Body of pancreas (tissue), 4 donors: ENCODE data around the gene SHF. TPM values are rescaled to one million over a fixed set of nuclear protein-coding genes. Genes with fewer than 3 reads are reported as not detected.

Experiments used
- ATAC-seq: fragments of 150-250 bp; one replicate; pipeline ENCODE4 v1.9.1; 2016
- DNase-seq, 4 donors: peaks; one replicate each; pipeline ENCODE4 v3.0.0-alpha.2; 2019
- H3K27ac ChIP-seq, 4 donors: fragments of 200-600 bp; sonication (generic); 1 replicate in 3 of 4; 2 replicates in 1 of 4; pipeline versions ENCODE4 v1.5.1 to v1.6.1; 2016 to 2019; ENCODE audit warnings: mild to moderate bottlenecking in 1 of 4, mixed read lengths in 1 of 4, moderate library complexity in 1 of 4
- H3K27me3 ChIP-seq, 2 donors: fragments of 200-600 bp; sonication (generic); one replicate each; pipeline ENCODE4 v1.6.0; 2016; ENCODE audit warnings: mild to moderate bottlenecking in 1 of 2
- H3K36me3 ChIP-seq, 2 donors: fragments of 200-600 bp; sonication (generic); replicated peaks in 1 of 2; 2 replicates each; pipeline ENCODE4 v1.5.1; 2016; ENCODE audit warnings: low read depth in 2 of 2; ENCODE audit not compliant: insufficient read depth in 1 of 2
- H3K4me1 ChIP-seq: fragments of 200-600 bp; sonication (generic); one replicate; pipeline ENCODE4 v1.6.0; 2016
- H3K4me3 ChIP-seq, 2 donors: fragments of 200-600 bp; sonication (generic); 1 replicate in 1 of 2; 2 replicates in 1 of 2; pipeline ENCODE4 v1.5.1; 2016 to 2019
- H3K9me3 ChIP-seq, 3 donors: fragments of 200-600 bp; sonication (generic); 1 replicate in 2 of 3; 2 replicates in 1 of 3; pipeline ENCODE4 v1.5.1; 2016
- CTCF ChIP-seq, 7 experiments: fragments of 450-650 bp in 4 of 7; fragments of 200-600 bp in 3 of 7; sonication (generic) in 3 of 7; IDR thresholded peaks; one replicate each; pipeline ENCODE4 v1.5.1; 2016 to 2019; ENCODE audit warnings: antibody characterized with exemption in 7 of 7
- POLR2A ChIP-seq, 3 donors: fragments of 450-650 bp; IDR thresholded peaks; one replicate each; pipeline ENCODE4 v1.6.1; 2016; ENCODE audit warnings: antibody characterized with exemption in 3 of 3, mild to moderate bottlenecking in 2 of 3
- WGBS, 2 donors: methylation state at CpG; one replicate each; pipeline ENCODE4 v1.1.5; 2017; 5-methylcytosine and 5-hydroxymethylcytosine counted together
- intact Hi-C: fragments of 100-400 bp; cut with DNase I; formaldehyde crosslinking; loops from one replicate; pipeline ENCODE4 v1.15.1; 2023
- total RNA-seq, 2 donors: library from RNA; depleted of rRNA; stranded (reverse); fragments of >200 nt; gene quantifications; one replicate each; pipeline ENCODE4 v1.1.0, GENCODE V29; 2016

SHF gene
- total RNA-seq, 2 donors from 2014 or later, result 2.0 to 2.9 TPM

- Histone ChIP-seq H3K27ac (no peak overlapping the region), H3K4me1 (no peaks in the 10 kb centered on the region), H3K9me3 (no peaks in the 10 kb centered on the region), H3K27me3 (no peaks in the 10 kb centered on the region), H3K36me3 (no peaks in the 10 kb centered on the region), H3K4me3 (no peak overlapping the region)
- WGBS, 2 donors, result 73 to 94% methylated on average over 8 of the region's 8 CpGs
- DNase-seq (no peak), ATAC-seq (no peak)
- TF ChIP-seq POLR2A (IDR thresholded peaks at IDR 0.05) (no peak), CTCF (IDR thresholded peaks at IDR 0.05) (no peak)
- intact Hi-C loops, result no loop called here
Observed at GRCh38 chr15:45155739-45156138, 32.0 kb downstream of the SHF start.

GRCh38 chr15:45151998-45152828, 35.6 kb downstream of the SHF start:
- ATAC-seq, result no peak
- no peak for TF ChIP-seq POLR2A (IDR thresholded peaks at IDR 0.05)
- no peak for TF ChIP-seq CTCF (IDR thresholded peaks at IDR 0.05)
- Histone ChIP-seq H3K27me3 (no peaks in the 10 kb centered on the region), H3K4me1 (no peaks in the 10 kb centered on the region), H3K36me3 (no peaks in the 10 kb centered on the region), H3K27ac (no peak overlapping the region), H3K9me3 (no peaks in the 10 kb centered on the region), H3K4me3 (no peak overlapping the region)
- intact Hi-C loops, result no loop called here
- DNase-seq, result no peak
- 94 to 95% methylated on average over 36 of the region's 36 CpGs for WGBS, 2 donors

GRCh38 chr15:45150997-45151396, 36.8 kb downstream of the SHF start:
- no peak for ATAC-seq
- no peaks in the 10 kb centered on the region for H3K9me3 ChIP-seq
- H3K36me3 ChIP-seq, result no peaks in the 10 kb centered on the region
- no peak overlapping the region for H3K27ac ChIP-seq
- intact Hi-C loops, result no loop called here
- no peak overlapping the region for H3K4me3 ChIP-seq
- no peak for DNase-seq
- TF ChIP-seq CTCF (IDR thresholded peaks at IDR 0.05) (no peak), POLR2A (IDR thresholded peaks at IDR 0.05) (no peak)
- H3K4me1 ChIP-seq, result no peaks in the 10 kb centered on the region
- WGBS, 2 donors, result 80 to 92% methylated on average over 2 to 6 of the region's 6 CpGs
- H3K27me3 ChIP-seq, result no peaks in the 10 kb centered on the region

GRCh38 chr15:45150481-45150880, 37.3 kb downstream of the SHF start:
- ATAC-seq (no peak), DNase-seq (no peak)
- Histone ChIP-seq H3K27ac (no peak overlapping the region), H3K36me3 (no peaks in the 10 kb centered on the region), H3K4me1 (no peaks in the 10 kb centered on the region), H3K27me3 (no peaks in the 10 kb centered on the region), H3K4me3 (no peak overlapping the region), H3K9me3 (no peaks in the 10 kb centered on the region)
- intact Hi-C loops, result no loop called here
- TF ChIP-seq CTCF (IDR thresholded peaks at IDR 0.05) (no peak), POLR2A (IDR thresholded peaks at IDR 0.05) (no peak)
- 73 to 95% methylated on average over 3 to 6 of the region's 6 CpGs for WGBS, 2 donors

GRCh38 chr15:45149060-45149459, 38.7 kb downstream of the SHF start:
- no peaks in the 10 kb centered on the region for H3K27me3 ChIP-seq
- ATAC-seq, result no peak
- WGBS, 2 donors, result 82 to 100% methylated on average over 1 of the region's 1 CpG
- no peak for DNase-seq
- H3K27ac ChIP-seq, result no peak overlapping the region
- H3K9me3 ChIP-seq, result no peaks in the 10 kb centered on the region
- no peak overlapping the region for H3K4me3 ChIP-seq
- H3K36me3 ChIP-seq, result no peaks in the 10 kb centered on the region
- H3K4me1 ChIP-seq, result no peaks in the 10 kb centered on the region
- intact Hi-C loops, result no loop called here
- no peak for TF ChIP-seq CTCF (IDR thresholded peaks at IDR 0.05)
- no peak for TF ChIP-seq POLR2A (IDR thresholded peaks at IDR 0.05)
